Lower leg skin (tissue), 4 donors: ENCODE data around the gene NFX1. TPM values are rescaled to one million over a fixed set of nuclear protein-coding genes. Genes with fewer than 3 reads are reported as not detected.

ENCODE experiments used
- DNase-seq, 2 donors: peaks; one replicate each; pipeline ENCODE4 v3.0.0-alpha.2; 2019; ENCODE audit warnings: low spot score in 2 of 2
- H3K4me3 ChIP-seq: fragments of 200-600 bp; sonication (generic); 2 replicates; pipeline ENCODE4 v1.5.1; 2017; ENCODE audit warnings: mild to moderate bottlenecking, low read depth; ENCODE audit not compliant: poor library complexity, severe bottlenecking
- POLR2A ChIP-seq, 2 donors: fragments of 450-650 bp; IDR thresholded peaks; one replicate each; pipeline ENCODE4 v1.6.1; 2016 to 2017; ENCODE audit warnings: antibody characterized with exemption in 2 of 2, mild to moderate bottlenecking in 1 of 2, moderate library complexity in 1 of 2
- WGBS, 2 donors: methylation state at CpG; one replicate each; pipeline ENCODE4 v1.1.5; 2018; 5-methylcytosine and 5-hydroxymethylcytosine counted together
- intact Hi-C: fragments of 100-400 bp; cut with DNase I; formaldehyde crosslinking; loops from one replicate; pipeline ENCODE4 v1.15.0; 2023; ENCODE audit warnings: low total_unique reads
- total RNA-seq, 4 donors: library from RNA; depleted of rRNA; stranded (reverse); fragments of >200 nt; gene quantifications; one replicate each; pipeline ENCODE4 v1.1.0, GENCODE V29; 2016
- TF ChIP-seq, protein P1 (sequence below), 3 donors: fragments of 450-650 bp; IDR thresholded peaks; one replicate each; pipeline ENCODE4 v1.5.1; 2016; ENCODE audit warnings: antibody characterized with exemption in 3 of 3, mild to moderate bottlenecking in 3 of 3, moderate library complexity in 2 of 3

NFX1 gene
- total RNA-seq, 4 donors from 2014 or later: 39.3 to 53.6 (median 47.1) TPM

DNA sequence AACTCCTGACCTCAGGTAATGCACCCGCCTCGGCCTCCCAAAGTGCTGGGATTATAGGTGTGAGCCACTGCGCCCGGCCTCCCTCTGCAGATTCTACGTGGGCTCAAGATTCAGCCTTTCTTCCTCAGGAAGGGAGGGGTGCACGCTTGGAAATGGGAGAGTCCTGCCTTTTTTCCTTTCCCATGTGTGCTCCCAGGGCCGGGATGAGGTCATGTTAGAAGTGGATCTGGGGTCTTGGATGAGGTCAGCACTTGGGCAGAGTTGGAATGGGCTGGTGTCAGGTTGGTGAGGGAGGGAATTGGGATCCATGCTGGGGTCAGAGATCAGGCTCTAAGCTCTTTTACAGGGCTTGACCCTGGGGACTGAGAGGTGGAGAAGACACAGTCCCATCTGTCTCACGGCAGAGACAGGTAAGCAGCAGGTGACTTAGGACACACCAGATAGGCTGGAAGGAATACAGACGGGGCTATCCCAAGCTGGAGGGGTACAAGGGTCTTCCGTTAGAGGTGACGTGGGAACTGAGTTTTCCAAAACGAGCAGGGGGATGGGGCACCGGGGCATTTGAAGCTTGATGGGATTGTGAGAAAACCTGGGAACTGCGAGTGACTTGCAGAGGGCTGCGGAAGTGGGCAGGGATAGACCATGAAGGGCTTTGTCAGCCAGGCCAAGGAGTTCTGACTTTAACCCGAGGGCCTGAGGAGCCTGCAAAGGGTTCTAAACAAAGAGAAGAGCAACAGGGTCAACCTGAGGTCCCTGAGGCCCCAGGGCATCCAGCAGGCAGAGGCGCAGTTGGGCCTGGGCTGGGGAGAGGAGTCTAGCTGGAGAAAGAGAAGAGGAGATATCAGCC, 113.8 kb downstream of the NFX1 start:
- no peak overlapping the region for H3K4me3 ChIP-seq
- WGBS, 2 donors: 76 to 79% methylated on average over 17 of the region's 17 CpGs
- intact Hi-C loops: loop anchor here (5.0 kb wide), 1 partner anchor 63 kb away; no protein-coding TSS in a partner anchor
- TF ChIP-seq, protein P1, sequence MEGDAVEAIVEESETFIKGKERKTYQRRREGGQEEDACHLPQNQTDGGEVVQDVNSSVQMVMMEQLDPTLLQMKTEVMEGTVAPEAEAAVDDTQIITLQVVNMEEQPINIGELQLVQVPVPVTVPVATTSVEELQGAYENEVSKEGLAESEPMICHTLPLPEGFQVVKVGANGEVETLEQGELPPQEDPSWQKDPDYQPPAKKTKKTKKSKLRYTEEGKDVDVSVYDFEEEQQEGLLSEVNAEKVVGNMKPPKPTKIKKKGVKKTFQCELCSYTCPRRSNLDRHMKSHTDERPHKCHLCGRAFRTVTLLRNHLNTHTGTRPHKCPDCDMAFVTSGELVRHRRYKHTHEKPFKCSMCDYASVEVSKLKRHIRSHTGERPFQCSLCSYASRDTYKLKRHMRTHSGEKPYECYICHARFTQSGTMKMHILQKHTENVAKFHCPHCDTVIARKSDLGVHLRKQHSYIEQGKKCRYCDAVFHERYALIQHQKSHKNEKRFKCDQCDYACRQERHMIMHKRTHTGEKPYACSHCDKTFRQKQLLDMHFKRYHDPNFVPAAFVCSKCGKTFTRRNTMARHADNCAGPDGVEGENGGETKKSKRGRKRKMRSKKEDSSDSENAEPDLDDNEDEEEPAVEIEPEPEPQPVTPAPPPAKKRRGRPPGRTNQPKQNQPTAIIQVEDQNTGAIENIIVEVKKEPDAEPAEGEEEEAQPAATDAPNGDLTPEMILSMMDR (IDR thresholded peaks at IDR 0.05): no peak
- TF ChIP-seq POLR2A (IDR thresholded peaks at IDR 0.05): no peak
- no peak for DNase-seq

GRCh38 chr9:33404788-33405362, 114.6 kb downstream of the NFX1 start:
- intact Hi-C loops: loop anchor here (5.0 kb wide), 1 partner anchor 62 kb away; no protein-coding TSS in a partner anchor
- H3K4me3 ChIP-seq: no peak overlapping the region
- TF ChIP-seq POLR2A (IDR thresholded peaks at IDR 0.05): no peak
- TF ChIP-seq, protein P1 (IDR thresholded peaks at IDR 0.05): no peak
- no peak for DNase-seq
- WGBS, 2 donors: 69 to 86% methylated on average over 4 of the region's 4 CpGs

DNA sequence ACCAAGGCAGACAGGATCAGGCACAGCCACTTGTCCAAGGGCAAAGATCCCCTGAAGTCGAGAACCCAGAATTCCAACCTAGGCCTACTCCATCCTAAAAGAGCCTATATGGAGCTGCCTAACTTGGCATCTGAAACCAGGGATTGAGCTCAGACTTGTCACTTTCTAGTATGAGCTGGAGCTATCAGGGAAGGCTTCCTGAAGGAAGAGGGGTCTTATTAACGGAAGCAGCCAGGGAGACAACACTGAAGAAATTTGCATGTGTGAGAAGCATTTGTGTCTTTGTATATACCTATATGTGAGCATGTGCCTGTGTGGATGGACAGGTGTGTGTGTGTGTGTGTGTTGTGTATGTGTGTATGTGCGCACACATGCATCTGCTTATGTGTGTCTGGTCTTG, 116.7 kb downstream of the NFX1 start:
- H3K4me3 ChIP-seq: no peak overlapping the region
- 88 to 94% methylated on average over 3 of the region's 3 CpGs for WGBS, 2 donors

GRCh38 chr9:33408087-33408486, 117.8 kb downstream of the NFX1 start:
- no peak overlapping the region for H3K4me3 ChIP-seq
- intact Hi-C loops: no loop called here
- no peak for TF ChIP-seq POLR2A (IDR thresholded peaks at IDR 0.05)
- TF ChIP-seq, protein P1 (IDR thresholded peaks at IDR 0.05): no peak
- 41 to 46% methylated on average over 5 of the region's 5 CpGs for WGBS, 2 donors
- DNase-seq: no peak

More for the DNA sequence above, 116.7 kb downstream of the NFX1 start:
- no peak for DNase-seq
- intact Hi-C loops: no loop called here
- no peak for TF ChIP-seq POLR2A (IDR thresholded peaks at IDR 0.05)
- TF ChIP-seq, protein P1 (IDR thresholded peaks at IDR 0.05): no peak

DNA sequence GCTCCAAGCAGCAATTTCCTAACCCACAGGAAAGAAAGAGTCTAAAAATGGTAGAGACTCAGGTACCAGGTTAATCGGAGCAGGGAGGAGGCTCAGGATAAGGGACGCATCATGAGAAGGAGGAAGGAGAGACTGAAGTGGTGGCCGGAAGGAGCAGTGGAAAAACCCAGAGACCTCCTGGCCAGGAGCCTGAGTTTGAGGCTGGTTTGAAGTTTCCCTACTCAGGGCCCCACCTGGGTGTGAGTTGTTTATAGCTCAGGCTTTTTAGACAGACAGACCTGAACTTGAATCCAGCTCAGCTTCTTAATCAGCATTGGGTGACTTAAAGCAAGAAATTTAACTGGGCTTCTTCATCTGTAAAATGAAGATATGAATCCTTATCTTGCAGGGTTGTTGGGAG, 124.0 kb downstream of the NFX1 start:
- intact Hi-C loops: no loop called here

More for the DNA sequence above, 124.0 kb downstream of the NFX1 start:
- 34 to 42% methylated on average over 3 of the region's 3 CpGs for WGBS, 2 donors
- DNase-seq: no peak
- TF ChIP-seq POLR2A (IDR thresholded peaks at IDR 0.05): no peak
- TF ChIP-seq, protein P1 (IDR thresholded peaks at IDR 0.05): no peak
- H3K4me3 ChIP-seq: no peak overlapping the region
